Cardiac fibroblast (primary cell): ENCODE data around the gene OR10A3.
A peak's percentile ranks its signal among the peaks of the same experiment; 100 is the strongest.
"Not testable (repeated sequence)": the region's sequence is repeated elsewhere in the genome, so short reads cannot be mapped to it uniquely, and the experiment has no call there.

Source experiments
- DNase-seq, 2 donors: peaks; one replicate each; pipeline versions ENCODE4 v3.0.0 to v3.0.0-alpha.2; 2010; ENCODE audit warnings: low read depth in 2 of 2
- H3K4me3 ChIP-seq, 2 donors: replicated peaks in 1 of 2; 1 replicate in 1 of 2; 2 replicates in 1 of 2; pipeline ENCODE4 v1.5.1; 2011; ENCODE audit warnings: low read depth in 2 of 2, low read length in 2 of 2, mild to moderate bottlenecking in 2 of 2, moderate library complexity in 1 of 2
- TF ChIP-seq, protein P1 (sequence below): IDR thresholded peaks from one replicate; pipeline ENCODE4 v1.5.1; 2011; ENCODE audit warnings: low read depth, mild to moderate bottlenecking, low read length, inconsistent platforms

The OR10A3 gene, protein sequence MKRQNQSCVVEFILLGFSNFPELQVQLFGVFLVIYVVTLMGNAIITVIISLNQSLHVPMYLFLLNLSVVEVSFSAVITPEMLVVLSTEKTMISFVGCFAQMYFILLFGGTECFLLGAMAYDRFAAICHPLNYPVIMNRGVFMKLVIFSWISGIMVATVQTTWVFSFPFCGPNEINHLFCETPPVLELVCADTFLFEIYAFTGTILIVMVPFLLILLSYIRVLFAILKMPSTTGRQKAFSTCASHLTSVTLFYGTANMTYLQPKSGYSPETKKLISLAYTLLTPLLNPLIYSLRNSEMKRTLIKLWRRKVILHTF

DNA sequence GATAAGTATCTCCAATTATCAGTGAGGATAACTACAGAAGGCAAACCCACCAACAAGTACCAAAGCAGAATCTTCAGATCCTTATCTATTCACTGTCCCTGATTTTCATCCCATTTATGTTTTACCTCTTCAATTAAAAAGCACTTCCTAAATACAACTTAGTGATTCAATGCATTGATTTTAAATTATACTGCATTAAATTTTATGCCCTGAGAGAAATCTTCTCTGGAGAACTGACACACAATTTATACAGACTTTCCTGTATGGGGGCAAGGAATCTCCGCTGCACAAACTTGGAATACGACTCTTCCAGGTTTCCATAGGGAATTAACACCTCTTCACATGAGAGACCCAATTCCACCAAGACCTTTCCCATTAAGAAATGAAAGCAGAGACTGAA lies at the start of gene OR10A3:
OR10A3 (minus strand) TSS at position 101 of the 400 bp plus-strand sequence. CDS start 2,188 bp downstream, outside the sequence.
- TF ChIP-seq, protein P1, sequence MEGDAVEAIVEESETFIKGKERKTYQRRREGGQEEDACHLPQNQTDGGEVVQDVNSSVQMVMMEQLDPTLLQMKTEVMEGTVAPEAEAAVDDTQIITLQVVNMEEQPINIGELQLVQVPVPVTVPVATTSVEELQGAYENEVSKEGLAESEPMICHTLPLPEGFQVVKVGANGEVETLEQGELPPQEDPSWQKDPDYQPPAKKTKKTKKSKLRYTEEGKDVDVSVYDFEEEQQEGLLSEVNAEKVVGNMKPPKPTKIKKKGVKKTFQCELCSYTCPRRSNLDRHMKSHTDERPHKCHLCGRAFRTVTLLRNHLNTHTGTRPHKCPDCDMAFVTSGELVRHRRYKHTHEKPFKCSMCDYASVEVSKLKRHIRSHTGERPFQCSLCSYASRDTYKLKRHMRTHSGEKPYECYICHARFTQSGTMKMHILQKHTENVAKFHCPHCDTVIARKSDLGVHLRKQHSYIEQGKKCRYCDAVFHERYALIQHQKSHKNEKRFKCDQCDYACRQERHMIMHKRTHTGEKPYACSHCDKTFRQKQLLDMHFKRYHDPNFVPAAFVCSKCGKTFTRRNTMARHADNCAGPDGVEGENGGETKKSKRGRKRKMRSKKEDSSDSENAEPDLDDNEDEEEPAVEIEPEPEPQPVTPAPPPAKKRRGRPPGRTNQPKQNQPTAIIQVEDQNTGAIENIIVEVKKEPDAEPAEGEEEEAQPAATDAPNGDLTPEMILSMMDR: no peak
- no peak for DNase-seq
- H3K4me3 ChIP-seq: no peak within 1 kb of the TSS

DNA sequence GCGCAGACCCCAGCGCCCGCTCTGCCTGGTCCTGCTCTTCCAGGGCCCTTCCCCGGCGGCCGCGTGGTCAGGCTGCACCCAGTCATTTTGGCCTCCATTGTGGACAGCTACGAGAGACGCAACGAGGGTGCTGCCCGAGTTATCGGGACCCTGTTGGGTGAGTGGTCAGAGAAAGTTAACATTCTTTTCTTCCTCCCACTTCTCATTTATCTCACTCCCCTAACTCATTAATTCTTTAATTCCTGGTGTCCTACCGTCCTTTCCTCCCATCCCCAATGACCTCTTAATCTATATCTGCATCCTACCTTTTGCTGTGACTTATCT lies 46.0 kb upstream of the OR10A3 start:
- peak overlapping the region; percentile 58 to 72 for H3K4me3 ChIP-seq
- not testable (repeated sequence) for DNase-seq

DNA sequence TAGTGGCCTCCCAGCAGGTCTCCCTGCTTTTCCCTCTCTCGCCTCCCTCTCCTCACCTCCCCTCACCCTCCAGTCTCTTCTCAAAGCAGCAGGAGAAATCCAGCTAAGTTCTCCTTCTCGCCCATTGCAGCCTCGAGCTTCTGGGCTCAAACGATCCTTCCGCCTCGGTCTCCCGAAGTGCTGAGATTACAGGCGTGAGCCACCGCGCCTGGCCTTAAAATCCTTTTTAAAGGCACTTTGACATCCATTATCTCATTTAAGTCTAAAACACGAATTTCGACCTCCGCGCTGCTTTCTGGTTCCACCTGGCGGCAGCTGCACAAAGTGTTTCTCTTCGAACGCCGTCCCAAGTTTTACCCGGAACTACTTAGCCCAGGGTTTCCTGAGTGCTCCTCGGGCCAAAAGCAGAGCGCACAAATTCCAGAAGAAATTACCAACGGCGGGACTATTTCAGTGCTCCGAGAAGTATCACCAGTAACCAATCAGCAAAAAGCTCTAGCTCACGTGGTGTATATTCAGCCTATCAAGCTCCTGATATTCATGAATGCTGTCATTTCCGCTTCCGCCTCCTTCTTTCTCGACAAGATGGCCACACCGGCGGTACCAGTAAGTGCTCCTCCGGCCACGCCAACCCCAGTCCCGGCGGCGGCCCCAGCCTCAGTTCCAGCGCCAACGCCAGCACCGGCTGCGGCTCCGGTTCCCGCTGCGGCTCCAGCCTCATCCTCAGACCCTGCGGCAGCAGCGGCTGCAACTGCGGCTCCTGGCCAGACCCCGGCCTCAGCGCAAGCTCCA lies 45.5 kb upstream of the OR10A3 start, which contains the start of gene EIF3F:
EIF3F (plus strand) TSS at position 570 of the 792 bp plus-strand sequence; CDS start at position 586, 16 bp downstream.
- DNase-seq: peak; percentile 100
- TF ChIP-seq, protein P1: peak; percentile 82
- H3K4me3 ChIP-seq: peak within 1 kb of the TSS; percentile 58 to 72

DNA sequence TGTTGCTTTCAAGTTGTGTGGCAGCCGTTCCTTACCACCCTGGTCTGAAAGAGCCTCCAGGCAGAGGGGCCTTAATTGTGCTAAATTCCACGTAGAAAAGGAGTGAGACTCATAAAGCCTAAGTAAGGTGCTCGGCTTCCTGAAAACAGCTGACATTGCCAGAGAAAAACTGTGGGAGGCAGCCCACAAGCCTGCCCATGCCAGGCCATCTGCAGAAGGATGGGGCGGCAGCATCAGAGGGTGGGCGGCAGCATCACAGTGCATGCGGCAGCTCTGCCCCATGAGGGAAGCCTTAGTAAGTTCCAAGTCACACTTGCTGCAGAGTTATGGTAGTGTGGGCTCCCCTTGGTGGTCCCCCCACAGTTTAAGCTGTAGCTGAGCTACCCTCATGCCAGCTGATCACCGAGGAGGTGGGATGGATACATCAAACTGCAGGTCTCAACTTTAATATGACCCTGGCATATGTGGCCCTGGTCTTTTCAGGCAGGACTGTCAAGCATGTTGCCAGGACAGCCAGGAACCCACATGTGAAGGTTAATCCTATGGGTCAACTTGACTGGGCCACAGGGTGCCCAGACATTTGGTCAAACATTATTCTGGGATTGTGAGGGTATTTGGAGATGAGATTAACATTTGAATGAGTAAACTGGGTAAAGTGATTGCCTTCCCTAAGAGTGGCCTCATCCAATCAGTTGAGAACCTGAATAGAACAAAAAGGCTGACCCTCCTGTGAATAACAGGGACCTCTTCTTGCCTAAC lies 42.5 kb upstream of the OR10A3 start:
- DNase-seq: no peak
- no peak overlapping the region for H3K4me3 ChIP-seq
- TF ChIP-seq, protein P1: no peak

DNA sequence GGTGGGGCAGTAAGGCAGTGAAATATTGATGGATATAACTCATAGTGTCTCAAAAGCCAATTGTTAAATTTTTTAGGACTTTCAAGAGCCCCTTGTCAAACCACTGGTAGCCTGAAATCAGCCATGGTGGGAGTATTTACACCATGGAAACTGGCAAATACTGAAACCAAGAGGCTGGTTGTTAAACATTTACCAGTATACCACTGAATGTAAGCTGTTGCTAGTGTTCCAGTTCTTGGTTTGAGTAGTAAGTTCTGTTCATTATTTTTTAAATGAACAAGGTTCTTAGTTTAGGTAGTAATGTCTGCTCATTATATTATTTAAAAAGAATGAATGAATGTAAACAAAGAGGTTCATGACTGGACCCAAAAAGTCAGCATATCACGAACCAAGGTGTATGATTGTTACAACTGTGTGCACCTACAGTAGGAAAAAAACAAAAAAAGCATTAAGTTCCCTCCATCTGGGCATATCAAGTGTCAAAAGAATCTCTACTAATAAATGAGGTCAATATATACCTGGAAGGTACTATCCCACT lies 41.1 kb upstream of the OR10A3 start:
- TF ChIP-seq, protein P1: no peak
- no peak for DNase-seq
- no peak overlapping the region for H3K4me3 ChIP-seq

DNA sequence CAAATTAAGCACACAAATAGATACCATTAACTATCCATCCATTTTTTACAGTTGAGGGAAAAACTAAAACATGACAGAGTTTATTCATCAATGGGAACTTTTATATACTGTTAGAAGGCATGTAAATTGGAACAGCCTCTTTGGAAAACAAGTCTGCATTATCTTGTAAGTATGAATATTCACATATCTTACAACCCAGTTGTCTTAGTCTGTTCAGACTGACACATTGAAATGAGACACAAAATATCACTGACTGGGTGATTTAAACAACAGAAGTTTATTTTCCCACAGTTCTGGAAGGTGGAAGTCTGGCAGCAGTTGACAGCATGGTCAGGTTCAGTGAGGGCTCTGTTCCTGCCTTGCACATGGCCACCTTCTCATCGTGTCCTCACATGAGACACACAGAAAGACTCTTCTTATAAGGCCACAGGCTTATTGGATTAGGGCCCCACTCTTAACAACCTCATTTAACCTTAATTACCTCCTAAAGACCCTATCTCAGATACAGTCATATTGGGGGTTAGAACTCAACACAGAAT lies 40.2 kb upstream of the OR10A3 start:
- TF ChIP-seq, protein P1: no peak
- no peak for DNase-seq
- H3K4me3 ChIP-seq: no peak overlapping the region
